KMS-11 (cell line): ENCODE data around the gene CRIM1.

Experiments used
- H2AFZ ChIP-seq: fragments of 200-600 bp; sonication (generic); 2 replicates; pipeline ENCODE4 v1.6.1; 2016; ENCODE audit warnings: antibody characterized with exemption, mixed run types, low read depth
- H3K27ac ChIP-seq: fragments of 200-600 bp; sonication (generic); 2 replicates; pipeline ENCODE4 v1.6.1; 2016; ENCODE audit warnings: mild to moderate bottlenecking, mixed run types
- H3K27me3 ChIP-seq: fragments of 200-600 bp; sonication (generic); 2 replicates; pipeline ENCODE4 v1.6.1; 2017; ENCODE audit warnings: mild to moderate bottlenecking, low read depth, mixed run types, moderate library complexity; ENCODE audit not compliant: insufficient read depth
- H3K36me3 ChIP-seq: fragments of 200-600 bp; sonication (generic); 2 replicates; pipeline ENCODE4 v1.6.1; 2017; ENCODE audit warnings: mild to moderate bottlenecking, mixed run types; ENCODE audit not compliant: insufficient read depth
- H3K4me1 ChIP-seq: fragments of 200-600 bp; sonication (generic); 2 replicates; pipeline ENCODE4 v1.6.1; 2016; ENCODE audit warnings: mild to moderate bottlenecking, low read depth, mixed run types; ENCODE audit not compliant: poor library complexity, severe bottlenecking
- H3K4me2 ChIP-seq: fragments of 200-600 bp; sonication (generic); 2 replicates; pipeline ENCODE4 v1.7.0; 2016; ENCODE audit warnings: mild to moderate bottlenecking, mixed run types
- H3K4me3 ChIP-seq: fragments of 200-600 bp; sonication (generic); IDR thresholded peaks from 2 replicates; pipeline ENCODE4 v1.6.1; 2017; ENCODE audit warnings: low read depth, low read length, mixed read lengths; ENCODE audit not compliant: insufficient read depth
- H3K79me2 ChIP-seq: fragments of 200-600 bp; sonication (generic); 2 replicates; pipeline ENCODE4 v1.6.1; 2016; ENCODE audit warnings: low read depth, mixed run types; ENCODE audit not compliant: insufficient read depth
- H3K9ac ChIP-seq: fragments of 200-600 bp; sonication (generic); 2 replicates; pipeline ENCODE4 v1.6.1; 2016; ENCODE audit warnings: mild to moderate bottlenecking, mixed run types
- H4K20me1 ChIP-seq: fragments of 200-600 bp; sonication (generic); 2 replicates; pipeline ENCODE4 v1.6.1; 2016; ENCODE audit warnings: mild to moderate bottlenecking, mixed run types; ENCODE audit not compliant: insufficient read depth
- CTCF ChIP-seq: fragments of 200-600 bp; sonication (generic); conservative IDR thresholded peaks from 2 replicates; pipeline ENCODE4 v1.6.1; 2017; ENCODE audit warnings: low read depth, mild to moderate bottlenecking, antibody characterized with exemption, low read length, moderate library complexity, mixed read lengths

CRIM1 gene

GRCh38 chr2:36322108-36322507 is 33.5 kb upstream of the CRIM1 start:
- H3K27me3 ChIP-seq: no peaks in the 10 kb centered on the region
- H4K20me1 ChIP-seq: no peaks in the 10 kb centered on the region
- no peaks in the 10 kb centered on the region for H3K4me1 ChIP-seq
- H3K27ac ChIP-seq: no peak overlapping the region
- TF ChIP-seq CTCF: no peak
- H3K4me2 ChIP-seq: no peak overlapping the region
- no peaks in the 10 kb centered on the region for H3K79me2 ChIP-seq
- H3K4me3 ChIP-seq: no peak overlapping the region
- no peak overlapping the region for H3K9ac ChIP-seq
- H2AFZ ChIP-seq: no peak overlapping the region
- no peaks in the 10 kb centered on the region for H3K36me3 ChIP-seq

DNA sequence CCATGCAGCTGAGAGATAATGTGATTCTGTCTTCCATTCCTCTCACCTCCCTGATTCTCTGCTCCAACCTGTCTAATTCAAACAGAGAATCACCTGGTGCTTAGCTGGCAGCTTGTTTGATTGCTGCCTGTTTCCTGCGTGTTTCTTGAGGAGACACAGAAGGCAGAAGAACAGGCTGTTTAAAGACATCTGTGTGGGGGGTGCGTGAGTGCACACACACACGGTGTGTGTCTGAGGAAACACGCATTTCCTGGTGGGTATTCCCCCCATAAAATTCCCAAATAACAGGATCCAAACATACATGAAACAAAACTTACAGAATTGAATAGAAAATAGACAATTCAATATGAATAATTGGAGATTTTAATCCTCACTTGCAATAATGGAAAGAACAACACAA is 29.3 kb upstream of the CRIM1 start:
- Histone ChIP-seq H3K4me1 (no peaks in the 10 kb centered on the region), H3K4me2 (no peak overlapping the region)

DNA sequence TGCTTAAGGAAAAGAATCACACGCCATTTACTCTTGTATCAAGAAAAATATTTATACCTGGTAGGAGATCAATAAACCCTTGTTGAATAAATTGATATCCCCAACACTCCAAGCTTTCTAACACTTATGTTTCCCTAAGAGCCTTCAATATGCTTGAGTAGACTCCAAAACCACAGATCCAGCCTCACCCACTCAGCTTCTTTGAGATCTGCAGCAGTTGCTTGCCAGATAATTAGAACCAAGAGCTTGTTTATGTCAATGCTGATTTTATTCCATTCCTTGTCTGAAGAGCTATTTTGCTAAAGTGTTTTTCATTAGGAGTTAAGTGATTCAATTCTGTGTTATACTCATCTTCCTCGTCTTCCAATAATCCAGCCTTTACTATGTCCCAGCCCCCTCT is 26.3 kb upstream of the CRIM1 start:
- H3K27ac ChIP-seq: no peak overlapping the region
- no peak overlapping the region for H3K4me2 ChIP-seq
- TF ChIP-seq CTCF: no peak
- no peak overlapping the region for H3K9ac ChIP-seq
- H3K4me3 ChIP-seq: no peak overlapping the region
- H3K27me3 ChIP-seq: no peaks in the 10 kb centered on the region
- H3K4me1 ChIP-seq: no peaks in the 10 kb centered on the region
- H3K36me3 ChIP-seq: no peaks in the 10 kb centered on the region; the same call in 1 of the 2 replicates
- H2AFZ ChIP-seq: no peak overlapping the region
- H3K79me2 ChIP-seq: no peaks in the 10 kb centered on the region
- H4K20me1 ChIP-seq: no peaks in the 10 kb centered on the region

More for the DNA sequence above, 29.3 kb upstream of the CRIM1 start:
- H4K20me1 ChIP-seq: no peaks in the 10 kb centered on the region
- TF ChIP-seq CTCF: no peak
- H3K27ac ChIP-seq: no peak overlapping the region
- H3K9ac ChIP-seq: no peak overlapping the region
- H2AFZ ChIP-seq: no peak overlapping the region
- H3K27me3 ChIP-seq: no peaks in the 10 kb centered on the region
- H3K79me2 ChIP-seq: no peaks in the 10 kb centered on the region
- no peaks in the 10 kb centered on the region; the same call in 1 of the 2 replicates for H3K36me3 ChIP-seq
- H3K4me3 ChIP-seq: no peak overlapping the region

DNA sequence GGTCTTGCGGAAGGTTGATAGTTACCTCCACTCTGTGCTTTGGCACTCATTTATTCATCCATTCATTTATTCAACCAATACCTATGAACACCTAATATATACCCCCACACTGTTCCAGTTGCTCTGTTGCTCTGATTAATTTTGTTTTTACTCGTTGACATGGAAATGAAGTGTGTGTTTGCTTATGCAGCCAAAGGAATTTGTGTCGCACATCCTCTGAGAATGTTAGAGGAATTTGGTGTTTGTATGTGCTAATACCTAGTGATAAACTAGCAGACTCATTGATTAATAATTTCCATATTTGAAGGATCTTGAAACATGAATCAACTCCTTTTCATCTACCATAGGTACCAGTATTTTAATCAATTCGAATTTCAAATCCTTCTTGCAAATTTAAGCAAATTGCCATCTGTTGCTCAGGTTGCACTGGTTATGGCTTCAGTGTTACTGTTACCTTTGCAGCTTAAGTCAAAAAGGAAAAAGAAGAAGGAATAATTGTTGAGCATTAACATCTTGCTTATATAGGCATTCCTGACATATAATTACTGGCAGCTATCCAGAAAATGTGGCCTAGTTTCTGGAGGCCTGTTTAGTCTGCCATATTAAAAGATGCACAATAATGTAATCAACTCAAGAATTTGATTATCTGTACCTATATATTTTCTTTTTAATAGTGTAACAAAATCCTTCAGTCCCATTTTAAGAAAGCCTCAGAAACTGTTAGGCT is 25.7 kb upstream of the CRIM1 start:
- no peaks in the 10 kb centered on the region for H4K20me1 ChIP-seq
- no peaks in the 10 kb centered on the region for H3K79me2 ChIP-seq
- H3K27me3 ChIP-seq: no peaks in the 10 kb centered on the region
- no peaks in the 10 kb centered on the region for H3K4me1 ChIP-seq
- H3K4me2 ChIP-seq: no peak overlapping the region
- H3K9ac ChIP-seq: no peak overlapping the region
- no peak overlapping the region for H3K27ac ChIP-seq
- no peak overlapping the region for H3K4me3 ChIP-seq
- no peaks in the 10 kb centered on the region; the same call in 1 of the 2 replicates for H3K36me3 ChIP-seq
- H2AFZ ChIP-seq: no peak overlapping the region
- TF ChIP-seq CTCF: no peak
